ENCODE measurements around the gene ZNF423. TPM values are rescaled to one million over a fixed set of nuclear protein-coding genes. Genes with fewer than 3 reads are reported as not detected.

The ZNF423 gene
- total RNA-seq, 1 donor from 2014 or later = 22.5 TPM

DNA sequence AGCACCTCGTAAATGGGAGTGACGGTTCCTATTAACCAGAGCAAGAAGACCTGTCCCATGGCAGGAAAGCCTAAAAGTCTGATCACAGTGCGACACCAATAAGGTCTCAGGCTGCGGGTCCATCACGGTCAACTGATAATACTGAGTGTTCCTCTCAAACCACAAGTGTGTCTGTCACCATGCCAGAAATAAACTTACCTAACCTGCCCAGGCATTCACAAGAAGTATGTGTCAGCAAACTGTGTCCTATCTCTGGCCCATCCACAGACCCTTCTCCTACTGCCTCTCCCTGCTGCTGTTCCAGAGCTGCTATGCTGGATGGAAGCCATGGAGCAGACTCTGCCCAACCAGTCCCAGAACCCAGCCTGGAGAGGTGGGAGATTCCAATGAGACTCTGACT, 73.5 kb downstream of the ZNF423 start:
- DNase-seq = no peak

GRCh38 chr16:49781401-49781800, 74.5 kb downstream of the ZNF423 start:
- DNase-seq = no peak

GRCh38 chr16:49780433-49780832, 75.5 kb downstream of the ZNF423 start:
- no peak for DNase-seq

- DNase-seq = no peak
Measured at GRCh38 chr16:49779979-49780378, 75.9 kb downstream of the ZNF423 start.

GRCh38 chr16:49778202-49778930, 77.5 kb downstream of the ZNF423 start:
- DNase-seq = no peak

DNA sequence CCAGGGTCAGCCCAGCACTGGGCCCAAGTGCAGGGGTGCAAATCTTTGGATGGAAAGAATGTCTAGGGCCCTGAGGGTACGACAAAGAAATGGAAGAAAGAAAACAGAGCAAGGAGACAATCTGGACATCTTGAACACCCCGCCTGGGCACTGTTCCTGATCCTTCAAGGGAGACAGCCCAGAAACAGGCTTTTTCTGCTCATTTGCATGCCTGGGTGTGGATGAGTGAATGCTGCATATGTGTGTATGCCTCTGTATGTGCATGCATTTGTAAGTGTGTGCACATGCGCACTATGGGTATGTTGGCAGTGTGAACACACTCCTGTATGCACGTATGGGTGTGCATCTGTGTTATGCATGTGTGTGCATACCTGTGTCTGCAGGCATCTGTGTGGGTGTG, 79.2 kb downstream of the ZNF423 start:
- no peak for DNase-seq

DNA sequence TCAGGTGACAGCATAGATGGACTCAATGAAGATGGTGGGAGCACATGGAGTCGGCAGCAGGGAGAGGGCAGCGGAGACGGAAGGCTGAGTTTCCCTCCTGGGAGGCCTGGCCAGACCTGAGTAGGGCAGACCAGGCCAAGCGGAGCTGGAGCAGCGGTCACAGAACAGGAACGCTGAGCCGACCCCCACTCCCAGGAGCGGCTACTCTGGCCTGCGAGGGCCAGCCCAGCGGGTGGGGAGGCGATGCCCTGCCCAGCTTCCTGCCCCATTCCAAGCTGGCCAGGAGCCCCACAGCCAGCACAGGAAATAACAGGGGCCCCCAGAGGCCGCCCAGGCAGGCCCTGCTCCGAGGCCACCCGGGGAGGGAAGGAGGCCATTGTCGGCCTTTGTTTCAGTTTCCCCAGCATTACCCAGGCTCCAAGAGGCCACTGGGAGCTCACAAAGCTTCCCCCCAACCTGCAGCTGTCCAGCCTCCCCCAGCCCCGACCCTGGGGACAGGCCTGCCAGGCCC, 79.8 kb downstream of the ZNF423 start:
- peak; percentile 74 for DNase-seq

DNA sequence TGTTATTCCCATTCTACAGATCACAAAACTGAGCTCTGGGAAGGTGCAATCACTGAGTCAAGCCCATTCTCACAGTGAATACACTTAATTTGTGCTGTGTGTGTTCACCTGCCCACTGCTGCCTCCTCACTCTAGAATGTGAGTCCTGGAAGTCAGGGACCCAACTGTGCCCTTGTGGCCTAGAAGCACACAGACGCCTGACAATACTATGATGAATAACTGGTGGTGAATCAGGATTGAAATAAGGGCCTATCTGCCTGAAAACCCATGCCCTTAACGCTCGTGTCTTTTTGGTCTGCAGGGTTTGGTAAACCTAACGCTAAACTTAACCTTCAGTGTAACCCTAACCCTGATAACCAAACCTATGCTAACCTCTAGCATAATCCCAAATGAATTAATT, 80.3 kb downstream of the ZNF423 start:
- no peak for DNase-seq

GRCh38 chr16:49775018-49775417, 80.9 kb downstream of the ZNF423 start:
- DNase-seq = no peak

DNA sequence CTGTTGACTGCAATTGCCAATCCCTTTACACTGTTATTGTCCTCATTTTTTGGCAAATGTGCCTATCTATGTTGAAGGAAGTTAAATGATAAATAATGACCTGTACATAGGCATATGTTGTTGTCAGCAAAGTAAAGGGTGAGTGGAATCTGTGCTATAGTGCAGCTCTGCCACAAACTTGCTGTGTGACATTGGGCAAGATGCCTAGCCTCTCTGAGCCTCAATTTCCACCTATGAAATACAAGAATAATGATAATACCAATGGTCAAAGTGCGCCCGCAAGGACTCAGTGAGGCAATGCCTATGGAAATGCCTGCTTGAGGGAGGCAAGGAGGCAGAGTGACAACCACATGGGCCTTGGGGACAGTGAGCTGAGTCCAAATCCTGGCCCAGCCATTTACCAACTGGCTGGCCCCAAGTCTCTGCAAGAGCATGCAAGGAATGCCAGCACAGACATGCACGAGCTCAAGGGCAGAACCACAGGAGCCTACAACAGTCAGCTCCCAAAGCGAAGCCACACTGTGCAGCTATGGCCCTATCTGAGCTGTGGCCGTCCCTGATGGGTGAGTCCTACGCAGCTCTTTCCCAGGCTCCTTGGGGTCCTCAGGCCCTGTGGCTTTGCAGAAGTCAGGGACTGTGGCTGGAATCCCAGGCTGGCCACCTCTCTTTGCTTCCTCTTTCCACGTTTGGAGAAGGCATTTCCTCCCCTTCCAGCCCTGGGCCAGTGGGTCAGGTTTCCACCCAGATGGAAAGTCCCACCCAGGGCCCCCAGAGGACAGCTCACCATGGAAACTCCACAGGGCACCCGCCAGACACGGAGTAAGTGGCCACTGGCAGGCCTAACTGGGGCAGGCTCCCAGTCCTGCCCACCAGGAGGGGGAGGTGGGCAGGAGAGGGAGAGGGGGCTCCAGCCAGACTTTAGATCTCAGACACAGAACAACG, 82.1 kb downstream of the ZNF423 start:
- DNase-seq = no peak

GRCh38 chr16:49767998-49768397, 87.9 kb downstream of the ZNF423 start:
- no peak for DNase-seq

- DNase-seq = no peak
Measured at GRCh38 chr16:49767414-49767813, 88.5 kb downstream of the ZNF423 start.

GRCh38 chr16:49766225-49766624, 89.7 kb downstream of the ZNF423 start:
- no peak for DNase-seq

DNA sequence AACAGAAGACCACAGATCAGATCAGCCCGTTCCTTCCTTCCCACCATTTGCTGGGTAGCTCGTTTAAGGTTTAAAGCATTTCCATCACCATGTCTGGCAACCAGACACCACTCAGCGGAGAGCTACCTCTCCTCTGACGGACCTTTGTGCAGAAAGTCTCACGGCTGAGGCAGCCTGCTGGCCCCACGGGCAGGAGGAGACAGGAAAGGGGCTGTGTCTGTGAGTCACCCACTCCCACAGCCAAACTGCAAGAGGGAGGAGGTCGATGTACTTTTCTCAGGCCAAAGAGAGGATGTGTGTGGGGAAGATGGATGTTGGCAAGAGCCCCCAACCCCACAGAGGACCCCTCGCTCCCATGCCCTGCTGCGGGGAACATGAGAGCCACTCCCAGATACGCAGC, 92.1 kb downstream of the ZNF423 start:
- DNase-seq = no peak

DNA sequence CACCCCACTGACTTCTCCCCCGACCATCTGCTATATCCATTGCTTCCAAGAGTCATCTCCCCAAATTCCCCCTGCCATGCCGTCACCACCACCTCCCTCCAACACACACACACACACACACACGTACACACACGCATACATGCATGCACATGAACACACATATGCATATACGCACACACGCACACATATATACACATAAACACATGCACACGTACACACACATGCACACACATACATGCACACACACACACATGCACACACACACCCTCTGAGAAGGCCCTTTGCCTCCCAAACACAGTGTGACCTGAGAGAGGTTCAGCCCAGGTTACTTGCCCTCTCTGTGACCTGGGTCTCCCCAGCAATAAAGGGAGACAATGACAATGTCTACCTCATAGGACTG, 95.1 kb downstream of the ZNF423 start:
- DNase-seq = no peak

DNA sequence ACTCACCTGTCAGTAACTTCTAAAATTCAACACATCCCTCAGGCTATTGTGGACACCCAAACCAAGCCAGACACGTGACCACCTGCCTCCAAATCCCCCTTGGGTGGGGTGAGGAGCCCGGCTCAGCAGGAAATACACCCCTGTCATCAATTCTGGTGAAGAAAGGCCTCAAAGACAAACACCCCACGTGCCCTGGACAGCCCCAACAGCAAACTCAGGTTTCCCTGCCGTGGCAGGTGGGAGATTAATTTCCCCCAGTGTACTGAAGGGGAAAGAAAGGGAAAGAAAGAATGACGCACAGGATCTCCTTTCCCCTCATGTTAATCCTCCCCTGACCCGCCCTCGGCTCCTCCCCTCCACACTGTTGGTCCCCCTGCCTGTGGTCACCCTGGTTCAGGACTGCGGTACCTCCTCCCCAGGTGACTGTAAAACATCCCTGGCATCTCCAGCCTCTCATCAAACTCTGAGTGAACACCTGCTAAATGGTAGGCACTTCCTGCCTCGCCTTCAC, 98.3 kb downstream of the ZNF423 start:
- DNase-seq = no peak

GRCh38 chr16:49756775-49757558, 98.9 kb downstream of the ZNF423 start:
- no peak for DNase-seq

GRCh38 chr16:49755716-49756505, 100.0 kb downstream of the ZNF423 start:
- DNase-seq = no peak

DNA sequence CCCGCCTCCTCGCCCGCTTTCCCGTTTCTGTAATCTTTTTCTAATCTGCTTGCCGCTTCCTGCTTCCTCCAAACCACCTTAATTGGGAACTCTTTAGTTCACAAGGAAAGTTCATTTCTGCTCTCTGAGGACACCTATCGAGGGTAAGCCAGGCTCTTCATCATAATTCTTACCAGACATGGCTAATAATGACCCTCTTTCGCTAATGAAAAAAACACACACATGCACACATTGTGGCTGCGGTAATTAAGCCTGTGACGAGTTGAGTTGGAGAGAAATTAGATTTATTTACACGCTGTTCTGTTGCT, 100.6 kb downstream of the ZNF423 start:
- peak; percentile 79 for DNase-seq

DNA sequence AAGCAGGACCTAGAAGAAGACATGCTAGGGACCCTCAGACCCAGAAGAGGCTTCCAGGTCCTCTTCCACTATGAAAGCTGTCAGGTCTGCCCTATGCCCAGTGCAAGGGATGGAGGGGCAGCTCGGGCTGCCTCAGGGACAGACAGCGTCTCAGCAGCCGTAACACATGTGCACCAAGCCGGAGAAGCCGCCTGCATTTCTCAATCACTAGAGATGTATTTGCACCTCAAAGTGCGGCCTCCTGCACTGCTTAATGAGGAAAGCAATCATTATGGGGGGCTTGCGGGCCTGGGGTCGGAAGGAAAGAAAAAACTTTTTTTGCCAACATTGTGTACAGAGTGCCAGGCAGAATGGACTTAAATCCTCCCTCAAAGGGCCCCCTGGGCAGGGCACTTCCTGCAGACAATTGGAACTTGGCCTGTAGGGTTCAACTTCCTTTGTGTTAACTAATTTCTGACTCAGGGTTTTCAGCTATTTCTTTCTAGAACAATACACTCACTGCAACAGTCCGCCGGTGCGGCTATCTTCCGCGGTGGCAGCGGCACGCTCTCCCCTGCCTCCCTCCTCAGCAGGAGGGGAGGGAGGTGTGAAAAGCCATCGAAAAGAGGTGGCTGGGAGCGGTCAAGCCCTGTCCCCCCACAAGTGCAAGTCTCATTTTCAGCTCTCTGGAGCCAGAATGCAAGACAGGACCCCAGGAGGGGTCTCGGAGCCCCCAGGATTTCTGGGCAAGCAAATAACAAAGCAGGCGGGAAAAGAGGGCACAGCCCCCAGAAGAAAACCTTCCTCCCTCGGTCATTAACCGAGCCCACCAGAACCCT, 101.2 kb downstream of the ZNF423 start:
- no peak for DNase-seq

All from tongue (tissue), 2 donors.